ENCODE results near the gene C2orf68.

- TF ChIP-seq, protein P1, sequence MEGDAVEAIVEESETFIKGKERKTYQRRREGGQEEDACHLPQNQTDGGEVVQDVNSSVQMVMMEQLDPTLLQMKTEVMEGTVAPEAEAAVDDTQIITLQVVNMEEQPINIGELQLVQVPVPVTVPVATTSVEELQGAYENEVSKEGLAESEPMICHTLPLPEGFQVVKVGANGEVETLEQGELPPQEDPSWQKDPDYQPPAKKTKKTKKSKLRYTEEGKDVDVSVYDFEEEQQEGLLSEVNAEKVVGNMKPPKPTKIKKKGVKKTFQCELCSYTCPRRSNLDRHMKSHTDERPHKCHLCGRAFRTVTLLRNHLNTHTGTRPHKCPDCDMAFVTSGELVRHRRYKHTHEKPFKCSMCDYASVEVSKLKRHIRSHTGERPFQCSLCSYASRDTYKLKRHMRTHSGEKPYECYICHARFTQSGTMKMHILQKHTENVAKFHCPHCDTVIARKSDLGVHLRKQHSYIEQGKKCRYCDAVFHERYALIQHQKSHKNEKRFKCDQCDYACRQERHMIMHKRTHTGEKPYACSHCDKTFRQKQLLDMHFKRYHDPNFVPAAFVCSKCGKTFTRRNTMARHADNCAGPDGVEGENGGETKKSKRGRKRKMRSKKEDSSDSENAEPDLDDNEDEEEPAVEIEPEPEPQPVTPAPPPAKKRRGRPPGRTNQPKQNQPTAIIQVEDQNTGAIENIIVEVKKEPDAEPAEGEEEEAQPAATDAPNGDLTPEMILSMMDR (conservative IDR thresholded peaks at IDR 0.05; ENCODE audit: low read depth, low read length), result no peak
- TF ChIP-seq EZH2phosphoT487 (IDR thresholded peaks at IDR 0.05; ENCODE audit: borderline replicate concordance, low read length), result no peak
Observed at GRCh38 chr2:85584857-85585780, 26.7 kb downstream of the C2orf68 start.
